ENCODE data around the gene BUB3. TPM values are rescaled to one million over a fixed set of nuclear protein-coding genes. Genes with fewer than 3 reads are reported as not detected.
A peak's percentile ranks its signal among the peaks of the same experiment; 100 is the strongest.

Gene BUB3
- total and polyA plus RNA-seq, 2 of the 13 experiments (the other 11 are each of a cell fraction or from before 2014, with no cell fraction given), result 174 to 188 TPM

GRCh38 chr10:123157210-123157609, 3.0 kb downstream of the BUB3 start (continued):
- no peak for TF ChIP-seq POLR2G (IDR thresholded peaks at IDR 0.05; ENCODE audit: low read depth, low read length)
- TF ChIP-seq RBAK (CRISPR knock-in tag; IDR thresholded peaks at IDR 0.05), result no peak
- no peak for TF ChIP-seq HMGXB3 (CRISPR knock-in tag; IDR thresholded peaks at IDR 0.05; ENCODE audit: borderline replicate concordance)
- no peak for TF ChIP-seq ESRRA (CRISPR knock-in tag; IDR thresholded peaks at IDR 0.05; ENCODE audit: low read depth)
- no peak for TF ChIP-seq ZNF407 (CRISPR knock-in tag; IDR thresholded peaks at IDR 0.05; ENCODE audit: not compliant biosample characterization)
- peak; percentile 70 for TF ChIP-seq PAXIP1 (CRISPR knock-in tag; conservative IDR thresholded peaks at IDR 0.05)
- TF ChIP-seq ZSCAN12 (CRISPR knock-in tag; IDR thresholded peaks at IDR 0.05), result no peak
- no peak for TF ChIP-seq ZNF484 (CRISPR knock-in tag; IDR thresholded peaks at IDR 0.05; ENCODE audit: borderline replicate concordance, low read depth)
- TF ChIP-seq POLR2A (IDR thresholded peaks at IDR 0.05; ENCODE audit: insufficient read depth in 1 of 2, low read depth in 2 of 2, low read length in 2 of 2), result no peak
- TF ChIP-seq HIC2 (CRISPR knock-in tag; IDR thresholded peaks at IDR 0.05; ENCODE audit: low read depth), result no peak
- no peak for TF ChIP-seq JARID2 (CRISPR knock-in tag; IDR thresholded peaks at IDR 0.05; ENCODE audit: insufficient replicate concordance)

Data from HepG2 (cell line).